ENCODE data around the gene ZBTB48.

- no peak for TF ChIP-seq CTCF (IDR thresholded peaks at IDR 0.05; ENCODE audit: low read length)
- no peak for TF ChIP-seq EZH2 (optimal IDR thresholded peaks at IDR 0.05; ENCODE audit: low read depth, low read length)
Observed at GRCh38 chr1:6592865-6593593, 13.2 kb downstream of the ZBTB48 start.

All from MM.1S (cell line).